Stimulated activated naive CD8-positive, alpha-beta T cell treated with anti-CD3 and anti-CD28 coated beads, Interleukin-15, Interleukin-2, amounts not matched to agents 100 U/mL and 50 U/mL, for 24 hours (primary cell): Measurements from ENCODE around the gene TEX44.
A peak's percentile ranks its signal among the peaks of the same experiment; 100 is the strongest.
"Not testable (repeated sequence)": the region's sequence is repeated elsewhere in the genome, so short reads cannot be mapped to it uniquely, and the experiment has no call there.

Source experiments
- ATAC-seq: fragments of 150-1000 bp; cut with Tn5 transposase; one replicate; pipeline ENCODE4 v1.10.0; 2021
- DNase-seq: peaks from one replicate; pipeline ENCODE4 v3.0.0; 2021

The TEX44 gene

DNA sequence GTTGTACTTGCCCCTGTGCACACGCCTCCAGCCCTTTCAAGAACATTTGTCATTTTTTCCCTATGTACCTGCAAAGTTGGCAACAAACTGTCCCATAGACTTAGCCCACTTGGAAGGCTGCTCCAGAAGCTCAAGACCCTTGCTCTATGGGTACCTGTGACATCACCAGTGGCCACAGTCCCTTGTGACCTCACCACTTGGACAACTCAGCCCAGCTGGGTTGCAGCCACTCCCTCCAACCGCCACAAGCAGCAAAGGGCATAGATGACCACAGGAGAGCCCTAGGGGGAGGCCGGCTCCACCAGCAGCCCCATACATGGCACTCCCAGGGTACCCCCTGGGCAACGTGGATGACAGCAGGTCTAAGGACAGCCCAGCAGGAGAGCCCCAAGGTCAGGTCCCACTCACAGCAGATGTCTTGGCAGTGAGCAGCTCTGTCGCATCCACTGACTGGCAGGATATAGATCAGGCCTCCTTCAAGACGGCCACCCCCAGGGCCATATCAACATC is at the start of gene TEX44:
TEX44 (plus strand) TSS at position 229 of the 510 bp plus-strand sequence; CDS start at position 317, 88 bp downstream.
- ATAC-seq (peak; percentile 5), DNase-seq (no peak)

DNA sequence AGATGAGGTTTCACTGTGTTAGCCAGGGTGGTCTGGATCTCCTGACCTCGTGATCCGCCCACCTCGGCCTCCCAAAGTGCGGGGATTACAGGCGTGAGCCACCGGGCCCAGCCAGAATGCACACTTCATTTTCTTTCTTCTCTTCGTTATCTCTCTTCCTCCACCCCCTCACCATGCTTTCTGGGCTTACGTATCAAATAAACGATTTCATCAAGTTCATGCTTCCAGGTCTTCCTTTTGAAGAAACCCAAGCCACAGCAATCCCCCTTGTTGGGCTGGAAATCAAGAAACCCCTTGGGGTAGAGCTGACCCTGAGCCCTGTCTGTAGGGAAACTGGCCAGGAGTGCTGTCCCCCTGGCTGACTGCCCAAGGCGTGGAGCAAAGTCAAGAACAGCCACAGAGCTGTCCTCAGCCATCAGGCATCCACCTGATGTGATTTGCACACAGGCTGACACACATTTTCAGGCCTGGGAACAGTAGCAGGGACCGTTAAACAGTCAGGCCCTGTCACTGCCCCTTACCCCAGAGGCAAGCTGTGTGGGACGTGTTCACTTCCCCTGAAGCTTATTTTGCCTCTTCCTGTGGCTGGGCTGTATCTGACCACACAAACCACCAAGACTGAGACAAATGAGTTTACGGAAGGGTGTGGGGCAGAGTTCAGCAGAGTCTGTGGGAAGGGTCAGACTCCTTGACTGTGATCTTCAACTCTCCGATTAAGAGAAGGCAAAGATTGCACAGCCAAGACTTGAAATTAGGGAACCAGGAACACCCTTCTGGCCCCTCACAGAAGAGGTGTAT is 47.4 kb upstream of the TEX44 start:
- peak; percentile 75 for DNase-seq
- peak; percentile 99 for ATAC-seq

DNA sequence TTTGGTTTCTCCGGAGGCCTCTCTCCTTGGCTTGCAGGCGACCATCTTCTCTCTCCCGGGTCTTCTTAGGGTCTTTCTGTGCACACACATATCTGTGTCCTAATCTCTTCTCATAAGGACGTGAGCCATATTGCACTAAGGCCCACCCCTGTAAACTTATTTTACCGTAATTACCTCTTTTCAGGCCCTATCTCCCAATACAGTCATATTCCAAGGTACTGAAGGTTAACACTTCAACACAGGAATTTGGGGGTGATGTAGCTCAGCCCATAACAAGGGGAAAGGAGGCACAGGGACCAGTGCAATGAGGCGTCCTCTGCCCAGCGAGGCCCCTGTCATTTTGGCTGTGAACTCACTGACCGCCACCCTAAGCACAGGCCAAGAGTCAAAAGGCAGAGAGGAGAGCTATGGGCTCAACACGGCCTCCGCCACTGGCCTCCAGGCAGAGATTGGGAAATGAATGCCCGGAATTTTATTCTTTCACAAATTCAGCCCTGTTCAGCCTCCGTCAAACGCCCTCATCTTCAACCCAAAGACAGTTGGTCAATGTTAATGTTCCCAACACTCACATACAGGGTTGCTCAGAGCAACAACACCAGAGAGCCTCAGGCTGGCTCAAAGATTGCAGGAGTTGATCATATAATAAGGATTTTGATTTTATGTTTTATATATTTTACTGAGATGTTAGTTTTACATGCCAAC is 46.5 kb upstream of the TEX44 start:
- DNase-seq, result no peak
- ATAC-seq, result no peak

DNA sequence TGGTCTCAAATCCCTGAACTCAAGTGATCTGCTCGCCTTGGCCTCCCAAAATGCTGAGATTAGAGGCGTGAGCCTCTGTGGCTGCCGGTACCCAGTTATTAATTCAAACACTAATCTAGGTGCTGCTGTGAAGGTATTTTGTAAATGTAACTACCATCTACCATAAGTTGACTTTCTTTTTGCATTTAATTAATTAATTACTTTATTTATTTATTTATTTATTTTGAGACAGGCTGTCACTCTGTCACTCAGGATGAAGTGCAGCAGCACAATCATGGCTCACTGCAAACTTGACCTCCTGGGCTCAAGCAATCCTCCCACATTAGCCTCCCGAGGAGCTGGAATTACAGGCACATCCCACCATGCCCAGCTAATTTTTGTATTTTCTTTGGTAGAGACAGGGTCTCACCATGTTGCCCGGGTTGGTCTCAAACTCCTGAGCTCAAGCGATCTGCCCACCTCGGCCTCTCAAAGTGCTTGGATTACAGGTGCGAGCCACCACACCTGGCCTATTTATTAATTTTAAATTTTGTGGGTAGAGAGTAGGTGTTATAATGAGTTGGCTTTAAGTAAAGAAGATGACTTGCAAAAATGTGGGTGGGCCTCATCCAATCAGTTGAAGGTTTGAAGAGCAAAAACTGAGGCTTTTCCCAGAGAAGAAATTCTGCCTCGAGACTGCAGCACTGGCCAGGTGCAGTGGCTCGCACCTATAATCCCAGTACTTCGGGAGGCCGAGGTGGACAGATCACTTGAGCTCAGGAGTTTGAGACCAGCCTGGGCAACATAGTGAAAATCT is 45.2 kb upstream of the TEX44 start:
- ATAC-seq, result no peak

DNA sequence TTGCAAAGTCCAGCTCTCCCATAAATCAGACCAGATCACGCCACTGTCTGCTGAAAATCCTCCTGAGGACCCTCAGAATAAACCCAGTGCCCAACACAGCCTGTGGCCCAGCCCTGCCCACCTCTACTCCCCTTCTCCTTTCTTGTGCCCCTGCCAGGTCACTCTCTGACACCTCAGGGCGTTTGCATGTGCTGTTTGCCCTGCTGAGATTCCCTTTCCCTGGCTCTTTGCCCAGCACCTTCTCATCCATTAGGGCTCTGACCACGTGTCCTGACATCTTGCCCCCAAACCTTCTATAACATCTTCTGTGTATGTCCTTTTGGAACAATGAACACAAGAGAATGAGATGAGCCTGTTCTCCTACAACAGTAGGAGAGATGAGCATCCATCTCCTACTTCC is 43.9 kb upstream of the TEX44 start:
- ATAC-seq (no peak), DNase-seq (no peak)

More for the DNA sequence above, 45.2 kb upstream of the TEX44 start:
- no peak for DNase-seq

DNA sequence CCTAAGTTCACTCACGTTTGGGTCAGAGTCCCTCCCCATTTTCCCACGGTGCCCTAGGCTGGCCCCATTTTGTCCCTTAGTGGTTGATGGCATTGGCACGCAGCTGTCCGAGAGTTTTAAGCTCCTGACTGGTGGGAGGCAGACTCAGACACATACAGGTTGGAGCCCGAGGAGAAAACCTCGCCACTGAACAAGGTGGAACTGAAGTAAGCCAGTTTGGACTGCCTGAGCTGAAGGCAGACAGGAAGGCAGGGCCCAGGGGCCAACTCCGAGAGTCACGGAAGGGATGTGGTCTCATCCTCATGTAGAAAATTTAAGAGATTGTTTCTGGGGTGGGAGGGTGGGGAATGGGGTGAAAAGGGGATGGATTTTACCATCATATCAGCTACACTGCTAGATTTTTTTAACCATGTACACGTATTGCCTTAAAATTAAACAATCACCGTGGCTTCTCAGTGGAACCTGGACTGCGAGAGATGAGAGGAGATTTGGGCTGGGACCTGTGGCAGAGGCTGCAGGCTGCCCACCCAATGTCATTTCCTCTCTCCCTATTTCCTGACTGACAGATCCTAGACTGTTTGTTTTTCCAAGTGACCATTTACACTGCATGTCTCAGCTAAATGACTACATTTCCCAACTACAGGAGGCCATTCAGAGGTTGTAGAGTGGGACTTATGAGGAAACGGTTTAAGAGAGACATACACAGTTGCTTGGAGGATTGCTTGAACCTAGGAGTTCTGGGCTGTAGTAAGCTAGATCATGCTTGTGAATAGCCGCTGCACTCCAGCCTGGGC is 43.0 kb upstream of the TEX44 start:
- ATAC-seq (no peak), DNase-seq (no peak)

DNA sequence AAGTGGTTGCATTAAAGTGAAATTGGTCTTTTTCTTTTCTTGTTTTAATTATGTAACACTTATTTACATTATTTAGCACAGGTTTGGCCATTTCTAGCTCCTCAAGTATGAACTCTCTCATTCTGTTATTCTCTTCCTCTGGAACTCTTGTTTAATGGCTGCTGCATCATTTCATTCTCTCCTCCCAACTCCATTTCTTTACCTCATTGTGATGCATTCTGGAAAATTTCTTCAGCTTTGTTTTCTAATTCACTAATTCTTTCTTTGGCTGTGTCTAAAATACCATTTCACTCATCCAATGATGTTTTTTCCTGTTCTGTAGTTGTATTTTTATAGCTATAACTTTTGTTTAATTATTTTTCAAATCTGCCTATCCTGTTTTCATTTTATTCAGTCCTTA is 39.9 kb upstream of the TEX44 start:
- ATAC-seq, result no peak
- DNase-seq, result no peak

DNA sequence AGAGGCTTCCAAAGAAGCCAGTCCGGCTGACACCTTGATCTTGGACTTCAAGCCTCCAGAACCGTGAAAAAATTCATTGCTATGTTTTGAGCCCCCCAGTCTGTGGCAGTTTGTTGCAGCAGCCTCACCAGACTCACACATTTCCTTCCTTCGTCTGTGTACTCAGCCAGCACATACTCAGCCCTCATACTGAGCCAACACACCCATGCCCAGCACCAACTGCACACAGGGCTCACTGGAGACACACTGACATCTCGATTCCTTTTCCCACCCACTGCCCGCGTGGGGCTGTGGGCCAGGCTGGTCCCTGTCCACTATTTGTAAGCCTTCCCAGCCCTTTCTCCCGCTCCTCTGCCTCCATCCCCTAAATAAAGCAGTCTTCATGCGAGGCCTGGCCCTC is 38.3 kb upstream of the TEX44 start:
- DNase-seq (no peak), ATAC-seq (no peak)

DNA sequence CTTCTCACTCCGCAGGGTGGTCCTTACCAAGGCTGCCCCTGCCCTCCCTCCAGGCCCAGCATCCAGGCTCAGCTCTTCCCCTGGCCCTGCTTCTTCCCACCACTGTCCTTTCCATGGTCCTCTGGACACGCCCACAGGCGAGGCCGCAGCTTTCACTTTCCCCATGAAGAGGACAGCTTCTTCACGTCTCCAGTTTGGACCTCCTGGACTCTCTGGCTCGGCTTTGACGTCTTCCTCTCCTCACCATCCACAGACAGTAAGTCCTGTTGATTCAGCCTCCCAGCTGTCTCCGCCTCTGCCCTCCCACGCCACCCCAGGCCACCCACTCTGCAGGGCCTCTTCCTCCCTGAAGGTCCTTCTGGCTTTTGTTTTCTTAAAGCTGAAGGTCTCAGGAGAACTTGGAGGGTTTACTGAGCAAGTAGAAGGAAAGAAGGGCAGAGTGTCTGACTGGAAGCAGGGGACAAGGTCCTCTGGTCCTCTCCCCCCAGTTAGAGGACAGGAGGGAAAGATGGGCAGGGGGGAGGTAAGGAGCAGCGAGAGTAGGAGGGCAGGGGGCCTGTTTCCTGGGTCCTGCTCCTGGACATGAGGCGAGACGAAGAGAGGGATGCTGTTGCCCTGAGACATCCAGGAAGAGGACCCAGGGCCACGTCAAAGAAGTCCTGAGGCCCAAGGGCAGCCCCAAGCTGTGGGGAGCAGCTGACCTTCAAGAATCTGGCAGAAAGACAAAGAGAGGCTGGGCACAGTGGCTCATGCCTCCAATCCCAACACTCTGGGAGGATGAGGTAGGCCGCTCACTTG is 37.7 kb upstream of the TEX44 start:
- DNase-seq (peak; percentile 11), ATAC-seq (no peak)

DNA sequence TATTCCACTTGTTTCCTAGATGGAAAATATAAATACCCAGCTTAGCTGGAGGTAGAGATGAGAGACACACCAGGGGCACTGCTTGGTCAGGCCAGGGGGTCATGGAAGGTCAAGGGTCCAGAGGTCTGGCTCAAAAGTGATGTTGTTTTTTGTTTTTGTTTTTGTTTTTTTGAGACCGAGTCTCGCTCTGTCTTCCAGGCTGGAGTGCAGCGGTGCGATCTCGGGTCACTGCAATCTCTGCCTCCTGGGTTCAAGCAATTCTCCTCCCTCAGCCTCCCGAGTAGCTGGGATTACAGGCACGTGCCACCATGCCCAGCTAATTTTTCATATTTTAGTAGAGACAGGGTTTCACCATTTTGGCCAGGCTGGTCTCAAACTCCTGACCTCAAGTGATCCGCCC is 36.2 kb upstream of the TEX44 start:
- DNase-seq, ATAC-seq: not testable (repeated sequence)

DNA sequence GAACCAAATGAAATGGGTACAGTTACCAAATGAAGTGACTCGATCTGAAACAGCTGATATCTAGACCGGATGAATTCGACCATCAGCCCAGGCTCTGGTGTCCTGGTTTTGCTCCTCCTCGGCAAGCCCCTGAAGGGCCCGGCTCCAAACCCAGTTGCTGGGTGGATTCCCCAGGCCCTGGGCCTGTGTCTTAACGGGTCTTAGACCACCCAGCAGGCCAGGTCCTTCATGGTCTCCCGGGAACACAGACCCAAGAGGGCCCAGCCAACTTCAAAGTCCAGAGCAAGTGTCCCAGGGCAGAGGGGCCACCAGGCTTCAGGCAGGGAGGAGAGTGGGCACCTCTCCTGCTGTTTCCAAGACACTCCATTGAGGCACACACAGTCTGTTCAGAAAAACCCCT is 35.7 kb upstream of the TEX44 start:
- DNase-seq (no peak), ATAC-seq (no peak)

DNA sequence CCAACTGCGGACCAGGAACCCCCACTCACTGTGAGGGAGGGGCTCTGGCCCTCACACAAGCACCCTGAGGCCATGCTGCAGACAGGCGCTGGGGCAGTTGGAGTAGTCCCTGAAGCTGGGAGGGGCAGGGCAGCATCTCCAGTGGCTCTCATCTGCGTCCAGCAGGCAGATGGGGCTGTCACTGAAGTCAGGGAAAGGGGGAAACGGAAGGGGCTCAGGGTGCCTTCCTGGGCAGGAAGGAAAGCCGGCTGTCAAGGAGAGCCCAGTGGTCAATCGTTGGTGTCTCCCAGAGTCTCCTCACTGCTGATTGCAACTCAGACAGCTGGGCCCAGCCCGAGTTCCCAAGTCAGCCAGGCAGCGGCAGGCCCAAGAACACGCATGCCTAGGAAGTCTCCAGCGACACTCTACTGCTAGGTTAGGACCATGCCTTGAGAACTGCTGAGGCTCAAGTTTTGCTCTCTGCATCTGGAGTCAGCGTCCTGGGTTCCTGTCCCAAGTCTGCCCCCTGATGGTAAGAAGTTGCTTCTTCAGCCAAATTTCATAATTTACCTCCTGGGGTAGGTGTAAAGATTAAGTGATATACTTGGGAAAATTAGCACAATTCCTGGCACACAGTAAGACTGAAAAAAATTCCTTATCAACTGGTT is 35.0 kb upstream of the TEX44 start:
- peak; percentile 49 for DNase-seq
- ATAC-seq, result peak; percentile 90

DNA sequence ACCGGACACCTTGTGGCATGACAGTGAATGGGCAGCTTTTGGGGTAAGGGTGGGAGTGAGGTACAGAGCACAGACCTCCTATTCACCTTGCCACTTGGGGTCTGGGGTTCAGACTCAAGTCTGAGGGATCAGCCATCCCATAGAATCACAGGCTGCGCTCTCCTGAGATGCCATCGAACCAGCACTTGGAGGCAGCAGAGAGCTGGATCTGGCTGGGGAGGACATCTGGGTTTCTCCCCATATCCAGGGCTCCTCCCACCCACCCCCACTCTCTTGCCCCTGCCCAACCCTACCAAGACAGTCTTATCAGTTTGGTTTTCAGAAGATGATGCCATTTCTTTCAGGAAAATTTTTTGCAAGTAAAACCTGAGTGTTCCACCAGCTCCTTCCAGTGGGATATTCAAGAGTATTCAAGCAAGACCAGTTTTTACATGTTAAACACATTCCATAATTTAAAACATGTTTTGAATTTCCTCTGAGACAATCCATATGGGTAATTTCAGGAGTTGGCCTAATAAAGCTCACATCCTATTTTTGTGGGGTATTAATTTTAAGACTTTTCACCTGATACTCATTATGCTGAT is 29.2 kb upstream of the TEX44 start:
- peak; percentile 84 for ATAC-seq
- peak; percentile 64 for DNase-seq

DNA sequence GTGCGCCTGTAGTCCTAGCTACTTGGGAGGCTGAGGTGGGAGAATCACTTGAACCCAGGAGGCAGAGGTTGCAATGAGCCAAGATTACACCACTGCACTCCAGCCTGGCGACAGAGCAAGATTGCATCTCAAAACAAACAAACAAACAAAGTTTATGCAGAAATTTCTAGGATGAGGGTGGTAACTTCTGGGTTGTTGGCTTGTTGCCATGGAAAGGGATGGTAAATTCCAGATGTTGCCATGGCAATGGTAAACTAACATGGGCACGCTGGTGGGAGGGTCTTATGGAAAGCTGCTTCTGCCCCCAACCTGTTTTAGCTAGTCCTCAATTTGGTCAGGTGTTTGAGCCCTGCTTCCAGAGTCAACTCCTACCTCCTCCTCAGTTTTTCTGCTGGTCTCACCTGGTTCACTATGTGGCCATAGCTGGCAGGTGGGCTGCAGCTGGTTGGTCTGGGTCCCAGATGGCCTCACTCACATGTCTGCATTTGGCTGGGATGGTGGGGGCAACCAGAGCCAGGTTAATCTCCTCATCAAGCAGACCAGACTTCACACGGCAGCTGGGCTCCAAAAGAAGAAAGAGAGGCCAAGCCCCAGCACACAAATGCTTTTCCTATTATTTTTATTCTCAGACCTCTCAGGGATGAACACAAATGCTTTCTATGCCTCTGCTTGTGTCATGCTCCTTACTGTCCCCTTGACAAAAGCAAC is 26.6 kb upstream of the TEX44 start:
- ATAC-seq (no peak), DNase-seq (no peak)

DNA sequence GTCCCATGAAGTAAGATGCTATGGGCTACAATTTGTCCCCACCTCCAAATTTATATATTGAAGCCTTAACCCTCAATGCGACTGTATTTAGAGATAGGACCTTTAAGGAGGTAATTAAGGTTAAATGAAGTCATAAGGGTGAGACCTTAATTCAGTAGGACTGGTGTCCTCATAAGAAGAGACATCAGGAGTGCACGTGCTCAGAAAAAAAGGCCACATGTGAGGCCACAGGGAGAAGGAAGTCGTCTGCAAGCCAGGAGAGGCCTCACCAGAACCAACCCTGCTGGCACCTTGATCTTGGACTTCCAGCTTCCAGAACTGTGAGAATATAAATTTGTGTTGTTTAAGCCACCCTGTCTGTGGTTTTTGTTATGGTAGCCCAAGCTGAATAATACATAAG is 25.5 kb upstream of the TEX44 start:
- DNase-seq, result no peak
- ATAC-seq, result no peak

DNA sequence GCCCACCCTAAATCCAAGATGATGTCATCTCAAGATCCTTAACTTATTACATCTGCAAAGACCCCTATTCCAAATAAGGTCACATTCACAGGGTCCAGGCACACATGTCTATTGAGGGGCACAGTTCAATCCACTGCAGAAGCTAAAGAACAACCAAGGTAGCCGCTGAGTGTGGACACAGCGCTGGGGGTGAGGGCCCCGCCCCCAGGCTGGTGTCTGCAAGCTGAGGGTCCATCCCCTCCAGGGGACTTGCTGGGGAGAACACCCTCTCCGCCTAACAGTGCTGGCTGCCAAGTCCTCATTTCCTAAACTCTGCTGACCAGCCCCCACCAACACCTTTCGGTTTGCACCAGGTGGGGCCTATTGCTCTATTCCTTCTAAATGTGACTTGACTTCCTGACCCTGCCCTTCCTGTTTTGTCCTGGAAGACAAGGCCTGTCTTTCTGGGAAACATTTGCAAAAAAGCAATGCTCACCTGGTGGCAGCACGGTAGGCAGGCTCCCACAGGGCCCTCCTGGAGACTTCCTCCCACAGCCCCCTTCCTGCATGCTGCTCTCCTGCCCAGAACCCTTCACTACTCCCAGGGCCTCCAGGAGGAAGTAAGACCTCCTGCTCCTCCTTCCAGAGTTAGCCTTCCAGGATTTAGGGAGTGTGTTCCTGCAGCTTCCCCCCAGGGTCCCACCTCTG is 24.4 kb upstream of the TEX44 start:
- ATAC-seq (no peak), DNase-seq (no peak)

DNA sequence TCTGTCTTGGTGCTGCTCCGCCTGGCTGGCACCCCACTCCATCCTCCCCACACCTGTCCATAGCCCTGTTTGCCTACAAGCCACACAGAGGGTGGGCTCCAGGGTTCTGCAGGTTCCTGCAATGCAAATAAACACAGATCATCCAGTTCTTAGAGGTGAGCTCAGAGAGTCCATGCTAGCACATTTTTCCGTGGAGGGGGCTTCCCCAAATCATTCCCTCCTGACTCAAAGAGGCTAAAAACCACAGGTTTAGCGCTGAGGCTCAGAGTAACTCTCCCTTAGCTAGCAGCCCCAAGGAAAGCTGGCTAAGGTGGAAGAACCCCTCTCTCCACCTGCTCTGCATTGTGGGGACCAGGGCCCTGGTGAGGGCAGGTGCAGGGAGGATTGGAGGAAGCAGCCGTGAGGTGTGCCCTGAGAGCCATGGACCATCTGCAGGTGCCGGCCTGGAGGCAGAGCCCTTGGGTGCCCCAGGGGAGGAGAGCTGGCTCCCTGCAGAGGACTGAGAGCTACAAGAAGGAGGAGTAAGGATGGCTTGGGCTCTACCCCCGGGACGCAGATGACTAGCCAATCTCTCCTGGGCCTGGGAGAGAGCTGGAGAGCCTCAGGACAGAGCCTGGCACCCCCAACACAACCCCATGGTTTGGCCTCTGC is 23.8 kb upstream of the TEX44 start:
- ATAC-seq (peak; percentile 96), DNase-seq (peak; percentile 41)

DNA sequence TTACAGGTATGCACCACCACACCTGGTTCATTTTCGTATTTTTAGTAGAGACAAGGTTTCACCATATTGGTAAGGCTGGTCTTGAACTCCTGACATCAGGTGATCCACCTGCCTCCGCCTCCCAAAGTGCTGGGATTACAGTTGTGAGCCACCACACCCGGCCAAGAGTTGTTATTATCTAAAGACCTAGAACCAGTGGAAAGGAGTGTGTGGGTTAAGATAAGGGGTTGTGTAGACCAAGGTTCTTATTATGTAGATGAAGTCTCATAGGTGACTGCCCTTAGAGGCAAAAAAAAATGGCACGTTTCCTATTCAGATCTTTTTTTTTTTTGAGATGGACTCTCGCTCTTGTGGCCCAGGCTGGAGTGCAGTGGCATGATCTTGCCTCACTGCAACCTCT is 21.7 kb upstream of the TEX44 start:
- not testable (repeated sequence) for ATAC-seq, DNase-seq
